ENCODE measurements around the gene ZNF318.

Gene ZNF318

DNA sequence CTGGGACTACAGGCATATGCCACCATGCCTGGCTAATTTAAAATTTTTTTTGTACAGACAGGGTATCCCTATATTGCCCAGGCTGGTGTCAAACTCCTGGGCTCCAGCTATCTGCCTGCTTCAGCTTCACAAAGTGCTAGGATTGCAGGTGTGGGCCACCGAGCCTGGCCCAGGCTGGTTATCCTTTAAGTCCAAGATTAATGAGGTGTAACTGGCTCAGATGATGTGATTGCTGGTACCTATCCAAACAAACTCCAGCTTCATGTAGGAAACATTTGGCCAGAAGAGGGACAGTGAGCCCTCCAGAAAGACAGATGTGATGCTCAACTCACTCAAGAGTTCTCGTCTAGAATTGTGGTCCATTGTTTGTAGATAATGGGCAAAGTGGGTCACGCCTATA lies 9.2 kb upstream of the ZNF318 start:
- Histone ChIP-seq H3K4me2 (ENCODE audit: low read length) (peak overlapping the region; percentile 87), H4K20me1 (ENCODE audit: control insufficient read depth, insufficient read depth, low read depth, low read length) (no peaks in the 10 kb centered on the region), H3K9me3 (ENCODE audit: control insufficient read depth, insufficient read depth, low read length) (no peaks in the 10 kb centered on the region), H3K79me2 (ENCODE audit: control insufficient read depth, low read length) (peaks cover 10% of the 10 kb centered on the region; the same call in 1 of the 2 replicates), H3K4me3 (ENCODE audit: low read length) (peak overlapping the region; percentile 19), H3K4me1 (ENCODE audit: control insufficient read depth, low read length) (peaks cover 100% of the 10 kb centered on the region), H3K36me3 (ENCODE audit: control insufficient read depth, low read length) (peaks cover 4% of the 10 kb centered on the region; the same call in 1 of the 2 replicates), H3K27ac (ENCODE audit: low read depth, low read length) (peak overlapping the region; percentile 99), H3K9me2 (replicated peaks; ENCODE audit: control insufficient read depth, low read length) (no peaks in the 10 kb centered on the region), H3F3A (ENCODE audit: control insufficient read depth, insufficient read depth) (peaks cover 52% of the 10 kb centered on the region), H3K27me3 (ENCODE audit: control insufficient read depth, low read length) (no peaks in the 10 kb centered on the region)
- TF ChIP-seq, protein P1, sequence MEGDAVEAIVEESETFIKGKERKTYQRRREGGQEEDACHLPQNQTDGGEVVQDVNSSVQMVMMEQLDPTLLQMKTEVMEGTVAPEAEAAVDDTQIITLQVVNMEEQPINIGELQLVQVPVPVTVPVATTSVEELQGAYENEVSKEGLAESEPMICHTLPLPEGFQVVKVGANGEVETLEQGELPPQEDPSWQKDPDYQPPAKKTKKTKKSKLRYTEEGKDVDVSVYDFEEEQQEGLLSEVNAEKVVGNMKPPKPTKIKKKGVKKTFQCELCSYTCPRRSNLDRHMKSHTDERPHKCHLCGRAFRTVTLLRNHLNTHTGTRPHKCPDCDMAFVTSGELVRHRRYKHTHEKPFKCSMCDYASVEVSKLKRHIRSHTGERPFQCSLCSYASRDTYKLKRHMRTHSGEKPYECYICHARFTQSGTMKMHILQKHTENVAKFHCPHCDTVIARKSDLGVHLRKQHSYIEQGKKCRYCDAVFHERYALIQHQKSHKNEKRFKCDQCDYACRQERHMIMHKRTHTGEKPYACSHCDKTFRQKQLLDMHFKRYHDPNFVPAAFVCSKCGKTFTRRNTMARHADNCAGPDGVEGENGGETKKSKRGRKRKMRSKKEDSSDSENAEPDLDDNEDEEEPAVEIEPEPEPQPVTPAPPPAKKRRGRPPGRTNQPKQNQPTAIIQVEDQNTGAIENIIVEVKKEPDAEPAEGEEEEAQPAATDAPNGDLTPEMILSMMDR (IDR thresholded peaks at IDR 0.05; ENCODE audit: low read depth, low read length, poor library complexity, severe bottlenecking) = peak; percentile 20
- no peak for TF ChIP-seq EZH2phosphoT487 (IDR thresholded peaks at IDR 0.05; ENCODE audit: borderline replicate concordance, low read length)

DNA sequence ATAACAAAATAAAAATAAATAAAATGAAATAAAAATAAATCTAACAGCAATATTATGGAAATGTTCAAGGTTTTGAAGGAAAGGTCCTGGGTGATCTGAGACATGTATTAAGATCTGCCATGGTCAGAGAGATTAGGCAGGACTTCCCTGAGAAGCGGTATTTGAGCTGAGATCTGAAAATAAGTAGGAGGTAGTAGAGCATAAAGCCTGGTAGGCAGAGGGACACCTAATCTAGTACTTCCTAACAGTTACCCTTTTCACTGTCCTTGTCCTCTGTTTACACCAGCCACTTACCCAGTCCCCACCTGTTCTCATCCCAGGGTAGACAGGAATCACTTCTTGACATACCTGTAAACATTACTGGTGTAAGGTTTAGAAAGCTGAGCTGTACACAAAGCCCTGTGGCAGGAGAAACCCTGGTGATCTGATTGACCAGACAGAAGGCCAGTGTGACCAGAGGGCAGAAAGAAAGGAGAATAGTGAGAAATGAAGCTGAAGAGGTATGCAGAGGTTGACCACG lies 8.3 kb upstream of the ZNF318 start:
- Histone ChIP-seq H3F3A (ENCODE audit: control insufficient read depth, insufficient read depth) (peaks cover 49% of the 10 kb centered on the region), H3K4me3 (ENCODE audit: low read length) (peak overlapping the region; percentile 44), H3K9me3 (ENCODE audit: control insufficient read depth, insufficient read depth, low read length) (no peaks in the 10 kb centered on the region), H3K27ac (ENCODE audit: low read depth, low read length) (peak overlapping the region; percentile 99), H4K20me1 (ENCODE audit: control insufficient read depth, insufficient read depth, low read depth, low read length) (no peaks in the 10 kb centered on the region), H3K9me2 (replicated peaks; ENCODE audit: control insufficient read depth, low read length) (no peaks in the 10 kb centered on the region), H3K27me3 (ENCODE audit: control insufficient read depth, low read length) (no peaks in the 10 kb centered on the region), H3K4me2 (ENCODE audit: low read length) (peak overlapping the region; percentile 87), H3K36me3 (ENCODE audit: control insufficient read depth, low read length) (peaks cover 4% of the 10 kb centered on the region; the same call in 1 of the 2 replicates), H3K4me1 (ENCODE audit: control insufficient read depth, low read length) (peaks cover 100% of the 10 kb centered on the region), H3K79me2 (ENCODE audit: control insufficient read depth, low read length) (peaks cover 10% of the 10 kb centered on the region; the same call in 1 of the 2 replicates)
- no peak for TF ChIP-seq EZH2phosphoT487 (IDR thresholded peaks at IDR 0.05; ENCODE audit: borderline replicate concordance, low read length)
- TF ChIP-seq, protein P1 (IDR thresholded peaks at IDR 0.05; ENCODE audit: low read depth, low read length, poor library complexity, severe bottlenecking) = no peak

DNA sequence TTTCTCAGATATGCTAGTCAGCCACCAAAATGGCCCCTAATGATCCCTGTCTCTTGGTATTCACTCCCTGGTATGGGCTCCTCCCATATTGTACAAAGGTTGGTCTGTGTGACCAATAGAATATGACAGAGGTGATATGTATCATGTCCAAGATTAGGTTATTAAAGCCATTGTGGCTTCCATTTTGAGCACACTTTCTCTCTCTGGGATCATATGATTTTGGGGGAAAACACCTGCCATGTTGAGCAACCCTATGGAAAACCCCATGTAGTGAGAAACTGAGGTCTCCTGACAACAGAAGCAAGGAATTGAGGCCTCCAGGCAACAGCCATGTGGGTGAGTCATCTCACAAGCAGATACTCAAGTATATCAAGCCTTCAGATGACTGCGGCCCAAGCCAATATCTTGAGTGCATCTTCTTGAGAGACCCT lies 7.1 kb upstream of the ZNF318 start:
- Histone ChIP-seq H3K36me3 (ENCODE audit: control insufficient read depth, low read length) (peaks cover 4% of the 10 kb centered on the region; the same call in 1 of the 2 replicates), H3F3A (ENCODE audit: control insufficient read depth, insufficient read depth) (peaks cover 50% of the 10 kb centered on the region), H3K27ac (ENCODE audit: low read depth, low read length) (peak overlapping the region; percentile 99), H3K4me2 (ENCODE audit: low read length) (peak overlapping the region; percentile 33), H3K9me3 (ENCODE audit: control insufficient read depth, insufficient read depth, low read length) (no peaks in the 10 kb centered on the region), H3K4me3 (ENCODE audit: low read length) (peak overlapping the region; percentile 25), H4K20me1 (ENCODE audit: control insufficient read depth, insufficient read depth, low read depth, low read length) (no peaks in the 10 kb centered on the region), H3K27me3 (ENCODE audit: control insufficient read depth, low read length) (no peaks in the 10 kb centered on the region), H3K79me2 (ENCODE audit: control insufficient read depth, low read length) (peaks cover 13% of the 10 kb centered on the region; the same call in 1 of the 2 replicates), H3K4me1 (ENCODE audit: control insufficient read depth, low read length) (peaks cover 100% of the 10 kb centered on the region), H3K9me2 (replicated peaks; ENCODE audit: control insufficient read depth, low read length) (no peaks in the 10 kb centered on the region)
- TF ChIP-seq, protein P1 (IDR thresholded peaks at IDR 0.05; ENCODE audit: low read depth, low read length, poor library complexity, severe bottlenecking) = no peak
- no peak for TF ChIP-seq EZH2phosphoT487 (IDR thresholded peaks at IDR 0.05; ENCODE audit: borderline replicate concordance, low read length)
